ENCODE data around the gene GET4.

GET4 gene

DNA sequence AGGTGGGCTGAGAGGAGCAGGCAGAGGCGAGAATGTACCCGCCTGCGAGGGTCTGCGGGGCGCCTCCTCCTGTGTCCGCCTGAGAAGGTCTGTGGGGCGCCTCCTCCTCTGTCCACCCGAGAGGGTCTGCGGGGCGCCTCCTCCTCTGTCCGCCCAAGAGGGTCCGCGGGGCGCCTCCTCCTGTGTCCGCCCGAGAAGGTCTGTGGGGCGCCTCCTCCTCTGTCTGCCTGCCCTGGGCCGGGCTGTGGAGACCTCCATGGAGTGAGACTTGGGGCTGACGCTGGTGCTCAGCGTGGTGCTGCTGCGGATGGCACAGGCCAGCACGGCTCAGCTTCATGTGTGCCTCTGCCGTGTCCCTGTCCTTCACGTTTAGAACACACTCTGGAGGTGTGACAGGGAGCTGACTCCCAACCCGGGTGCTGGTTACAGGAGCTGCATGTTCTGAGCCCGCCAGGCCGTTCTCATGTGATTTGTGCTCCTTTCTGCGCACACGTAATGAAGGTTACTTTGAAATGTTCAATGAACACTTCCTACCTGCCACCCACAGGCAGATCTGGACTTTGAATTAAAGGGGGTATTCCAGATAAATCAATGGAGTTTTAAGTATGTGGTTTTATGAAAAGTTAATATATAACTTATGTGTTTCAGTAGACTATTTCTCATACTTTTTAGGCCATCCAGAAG, 20.5 kb upstream of the GET4 start:
- no peak for DNase-seq (ENCODE audit: insufficient read length, low spot score)
- FAIRE-seq = no peak
- TF ChIP-seq, protein P1, sequence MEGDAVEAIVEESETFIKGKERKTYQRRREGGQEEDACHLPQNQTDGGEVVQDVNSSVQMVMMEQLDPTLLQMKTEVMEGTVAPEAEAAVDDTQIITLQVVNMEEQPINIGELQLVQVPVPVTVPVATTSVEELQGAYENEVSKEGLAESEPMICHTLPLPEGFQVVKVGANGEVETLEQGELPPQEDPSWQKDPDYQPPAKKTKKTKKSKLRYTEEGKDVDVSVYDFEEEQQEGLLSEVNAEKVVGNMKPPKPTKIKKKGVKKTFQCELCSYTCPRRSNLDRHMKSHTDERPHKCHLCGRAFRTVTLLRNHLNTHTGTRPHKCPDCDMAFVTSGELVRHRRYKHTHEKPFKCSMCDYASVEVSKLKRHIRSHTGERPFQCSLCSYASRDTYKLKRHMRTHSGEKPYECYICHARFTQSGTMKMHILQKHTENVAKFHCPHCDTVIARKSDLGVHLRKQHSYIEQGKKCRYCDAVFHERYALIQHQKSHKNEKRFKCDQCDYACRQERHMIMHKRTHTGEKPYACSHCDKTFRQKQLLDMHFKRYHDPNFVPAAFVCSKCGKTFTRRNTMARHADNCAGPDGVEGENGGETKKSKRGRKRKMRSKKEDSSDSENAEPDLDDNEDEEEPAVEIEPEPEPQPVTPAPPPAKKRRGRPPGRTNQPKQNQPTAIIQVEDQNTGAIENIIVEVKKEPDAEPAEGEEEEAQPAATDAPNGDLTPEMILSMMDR (IDR thresholded peaks at IDR 0.05; ENCODE audit: insufficient read depth, missing control alignments) = no peak

DNA sequence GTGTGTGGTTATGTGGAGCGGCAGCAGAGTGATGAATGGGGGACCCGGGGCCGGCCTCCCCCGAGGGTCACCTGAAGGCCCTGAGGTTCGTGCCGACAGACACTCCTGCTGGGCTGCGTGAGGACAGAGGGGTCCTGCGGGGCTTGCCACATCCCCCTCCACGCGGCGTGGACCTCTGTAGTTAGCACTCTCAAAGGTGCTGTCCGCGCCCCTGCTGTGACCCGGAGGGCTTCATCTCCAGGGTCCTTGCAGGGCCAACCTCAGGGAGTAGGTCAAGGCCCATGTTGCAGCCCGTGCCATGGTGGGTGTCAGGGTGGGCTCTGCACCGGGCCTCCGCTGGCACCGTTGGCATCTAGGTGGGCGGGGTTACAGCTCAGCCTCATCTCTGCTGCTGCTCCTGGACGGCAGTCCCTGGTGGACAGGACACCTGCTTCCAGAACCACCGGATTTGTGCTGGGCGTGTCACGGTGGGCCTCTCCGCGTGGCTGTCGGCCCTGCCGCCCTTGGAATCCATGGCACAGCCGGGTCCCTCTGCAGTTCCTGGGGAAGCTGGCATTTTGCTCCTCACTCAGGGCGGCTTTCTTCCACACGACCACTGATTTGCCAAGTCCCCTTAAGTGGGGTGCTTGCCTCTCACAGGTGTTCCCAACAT, 19.8 kb upstream of the GET4 start:
- TF ChIP-seq, protein P1 (IDR thresholded peaks at IDR 0.05; ENCODE audit: insufficient read depth, missing control alignments) = no peak
- FAIRE-seq (no peak), DNase-seq (ENCODE audit: insufficient read length, low spot score) (no peak)

- DNase-seq (ENCODE audit: insufficient read length, low spot score) (no peak), FAIRE-seq (no peak)
- TF ChIP-seq, protein P1 (IDR thresholded peaks at IDR 0.05; ENCODE audit: insufficient read depth, missing control alignments) = no peak
Measured at GRCh38 chr7:857661-858060, 18.7 kb upstream of the GET4 start.

DNA sequence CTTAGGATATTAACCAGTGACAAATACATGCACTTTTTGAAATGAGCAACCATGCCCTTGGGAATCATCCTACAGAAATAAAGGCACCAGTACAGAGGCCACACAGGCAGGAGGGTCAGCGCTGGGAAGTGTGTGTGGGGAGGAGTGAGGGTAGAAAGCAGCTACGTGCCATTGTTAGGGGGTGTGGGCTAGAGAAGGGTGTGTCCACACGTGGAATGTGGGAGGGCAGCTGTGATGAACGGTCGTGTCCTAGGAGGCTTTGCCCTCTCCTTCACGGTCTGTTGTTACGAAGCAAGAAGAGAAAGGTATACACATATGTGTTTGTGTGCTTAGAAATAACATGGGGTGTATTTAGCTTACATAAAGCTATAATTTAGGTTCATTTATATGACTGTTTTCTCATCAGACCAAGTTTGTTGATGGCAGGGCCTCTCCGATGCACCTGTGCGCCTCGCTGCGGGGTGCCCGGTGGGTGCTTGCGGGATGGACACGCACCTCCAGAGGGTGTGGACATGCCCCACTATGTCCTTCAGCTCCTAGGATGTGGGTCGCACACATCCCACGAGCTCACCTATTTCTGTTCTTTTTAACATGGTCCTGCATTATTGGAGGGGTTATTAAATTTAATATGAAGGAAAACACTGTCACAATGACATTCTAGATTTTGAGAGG, 16.9 kb upstream of the GET4 start:
- DNase-seq (ENCODE audit: insufficient read length, low spot score) (no peak), FAIRE-seq (no peak)
- TF ChIP-seq, protein P1 (IDR thresholded peaks at IDR 0.05; ENCODE audit: insufficient read depth, missing control alignments) = no peak

DNA sequence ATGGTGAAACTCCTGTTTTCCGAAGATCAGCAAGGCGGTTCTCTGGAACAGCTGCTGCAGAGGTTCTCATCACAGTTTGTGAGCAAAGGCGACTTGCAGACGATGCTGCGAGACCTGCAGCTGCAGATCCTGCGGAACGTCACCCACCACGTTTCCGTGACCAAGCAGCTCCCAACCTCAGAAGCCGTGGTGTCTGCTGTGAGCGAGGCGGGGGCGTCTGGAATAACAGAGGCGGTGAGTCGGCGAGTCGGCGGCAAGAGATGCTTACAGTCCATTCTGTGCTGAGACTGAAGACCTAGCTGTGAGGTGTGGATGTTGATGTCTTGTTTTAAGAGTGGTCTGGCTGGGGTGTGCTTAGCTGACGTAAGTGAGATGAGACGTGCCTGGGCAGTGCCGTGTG, 16.2 kb upstream of the GET4 start:
- FAIRE-seq (no peak), DNase-seq (ENCODE audit: insufficient read length, low spot score) (no peak)
- TF ChIP-seq, protein P1 (IDR thresholded peaks at IDR 0.05; ENCODE audit: insufficient read depth, missing control alignments) = no peak

GRCh38 chr7:861222-861621, 15.1 kb upstream of the GET4 start:
- FAIRE-seq = no peak
- no peak for DNase-seq (ENCODE audit: insufficient read length, low spot score)
- TF ChIP-seq, protein P1 (IDR thresholded peaks at IDR 0.05; ENCODE audit: insufficient read depth, missing control alignments) = no peak

DNA sequence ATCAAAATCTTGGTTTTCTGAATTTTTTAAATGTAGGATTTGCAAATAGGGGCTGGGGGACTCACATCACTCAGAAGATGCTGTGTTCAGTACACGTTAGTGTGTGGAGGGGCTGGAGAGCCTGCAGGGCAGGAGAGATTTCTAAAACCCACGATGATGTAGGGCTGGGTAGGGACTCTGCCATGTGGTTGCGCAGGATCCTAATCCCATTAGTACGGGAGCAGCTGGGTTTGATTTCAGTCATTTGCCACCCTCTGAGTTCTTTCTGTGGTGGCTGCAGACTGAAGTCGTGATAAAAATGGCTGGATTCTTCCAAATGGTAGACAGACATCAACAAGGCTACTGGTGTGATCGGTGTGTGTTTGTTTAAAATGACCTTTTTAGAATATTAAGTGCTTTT, 14.2 kb upstream of the GET4 start:
- FAIRE-seq = no peak
- TF ChIP-seq, protein P1 (IDR thresholded peaks at IDR 0.05; ENCODE audit: insufficient read depth, missing control alignments) = no peak
- DNase-seq (ENCODE audit: insufficient read length, low spot score) = no peak

Data from D721Med (cell line).